ENCODE measurements around the gene PTPRG.

DNA sequence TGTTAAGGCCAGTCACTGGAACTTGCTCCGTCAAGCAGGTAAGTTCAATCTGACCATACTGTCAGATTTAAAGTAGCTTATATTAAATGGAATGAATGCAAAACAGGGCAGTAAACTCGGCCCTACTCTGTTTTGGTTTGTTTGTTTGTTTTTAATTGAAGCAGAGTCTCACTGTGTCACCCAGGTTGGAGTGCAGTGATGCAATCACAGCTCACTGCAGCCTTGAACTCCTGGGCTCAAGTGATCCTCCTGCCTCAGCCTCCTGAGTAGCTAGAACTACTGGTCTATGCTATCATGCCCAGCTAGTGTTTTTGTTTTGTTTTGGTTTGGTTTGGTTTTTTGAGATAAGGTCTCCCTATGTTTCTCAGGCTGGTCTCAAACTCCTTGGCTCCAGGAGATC, 507.0 kb downstream of the PTPRG start:
- TF ChIP-seq POLR2AphosphoS5 (IDR thresholded peaks at IDR 0.05; ENCODE audit: low read depth, low read length) = no peak
- no peak for TF ChIP-seq TAF1 (IDR thresholded peaks at IDR 0.05; ENCODE audit: borderline replicate concordance, insufficient read depth, low read length)
- TF ChIP-seq, protein P1, sequence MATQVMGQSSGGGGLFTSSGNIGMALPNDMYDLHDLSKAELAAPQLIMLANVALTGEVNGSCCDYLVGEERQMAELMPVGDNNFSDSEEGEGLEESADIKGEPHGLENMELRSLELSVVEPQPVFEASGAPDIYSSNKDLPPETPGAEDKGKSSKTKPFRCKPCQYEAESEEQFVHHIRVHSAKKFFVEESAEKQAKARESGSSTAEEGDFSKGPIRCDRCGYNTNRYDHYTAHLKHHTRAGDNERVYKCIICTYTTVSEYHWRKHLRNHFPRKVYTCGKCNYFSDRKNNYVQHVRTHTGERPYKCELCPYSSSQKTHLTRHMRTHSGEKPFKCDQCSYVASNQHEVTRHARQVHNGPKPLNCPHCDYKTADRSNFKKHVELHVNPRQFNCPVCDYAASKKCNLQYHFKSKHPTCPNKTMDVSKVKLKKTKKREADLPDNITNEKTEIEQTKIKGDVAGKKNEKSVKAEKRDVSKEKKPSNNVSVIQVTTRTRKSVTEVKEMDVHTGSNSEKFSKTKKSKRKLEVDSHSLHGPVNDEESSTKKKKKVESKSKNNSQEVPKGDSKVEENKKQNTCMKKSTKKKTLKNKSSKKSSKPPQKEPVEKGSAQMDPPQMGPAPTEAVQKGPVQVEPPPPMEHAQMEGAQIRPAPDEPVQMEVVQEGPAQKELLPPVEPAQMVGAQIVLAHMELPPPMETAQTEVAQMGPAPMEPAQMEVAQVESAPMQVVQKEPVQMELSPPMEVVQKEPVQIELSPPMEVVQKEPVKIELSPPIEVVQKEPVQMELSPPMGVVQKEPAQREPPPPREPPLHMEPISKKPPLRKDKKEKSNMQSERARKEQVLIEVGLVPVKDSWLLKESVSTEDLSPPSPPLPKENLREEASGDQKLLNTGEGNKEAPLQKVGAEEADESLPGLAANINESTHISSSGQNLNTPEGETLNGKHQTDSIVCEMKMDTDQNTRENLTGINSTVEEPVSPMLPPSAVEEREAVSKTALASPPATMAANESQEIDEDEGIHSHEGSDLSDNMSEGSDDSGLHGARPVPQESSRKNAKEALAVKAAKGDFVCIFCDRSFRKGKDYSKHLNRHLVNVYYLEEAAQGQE (IDR thresholded peaks at IDR 0.05; ENCODE audit: insufficient read depth in 1 of 2, low read depth in 2 of 2, low read length in 2 of 2) = no peak
- no peak for TF ChIP-seq SIN3A (IDR thresholded peaks at IDR 0.05; ENCODE audit: borderline replicate concordance, insufficient read depth, low read length)

Data from PFSK-1 (cell line).